NCI-H187 treated with DMSO at 0.1 percent for 48 hours (cell line): ENCODE data around the gene KCNQ2.

ENCODE experiments used
- DNase-seq: peaks from one replicate; lab custom pipeline; 2025; lab: John Stamatoyannopoulos, UW

KCNQ2 gene

DNA sequence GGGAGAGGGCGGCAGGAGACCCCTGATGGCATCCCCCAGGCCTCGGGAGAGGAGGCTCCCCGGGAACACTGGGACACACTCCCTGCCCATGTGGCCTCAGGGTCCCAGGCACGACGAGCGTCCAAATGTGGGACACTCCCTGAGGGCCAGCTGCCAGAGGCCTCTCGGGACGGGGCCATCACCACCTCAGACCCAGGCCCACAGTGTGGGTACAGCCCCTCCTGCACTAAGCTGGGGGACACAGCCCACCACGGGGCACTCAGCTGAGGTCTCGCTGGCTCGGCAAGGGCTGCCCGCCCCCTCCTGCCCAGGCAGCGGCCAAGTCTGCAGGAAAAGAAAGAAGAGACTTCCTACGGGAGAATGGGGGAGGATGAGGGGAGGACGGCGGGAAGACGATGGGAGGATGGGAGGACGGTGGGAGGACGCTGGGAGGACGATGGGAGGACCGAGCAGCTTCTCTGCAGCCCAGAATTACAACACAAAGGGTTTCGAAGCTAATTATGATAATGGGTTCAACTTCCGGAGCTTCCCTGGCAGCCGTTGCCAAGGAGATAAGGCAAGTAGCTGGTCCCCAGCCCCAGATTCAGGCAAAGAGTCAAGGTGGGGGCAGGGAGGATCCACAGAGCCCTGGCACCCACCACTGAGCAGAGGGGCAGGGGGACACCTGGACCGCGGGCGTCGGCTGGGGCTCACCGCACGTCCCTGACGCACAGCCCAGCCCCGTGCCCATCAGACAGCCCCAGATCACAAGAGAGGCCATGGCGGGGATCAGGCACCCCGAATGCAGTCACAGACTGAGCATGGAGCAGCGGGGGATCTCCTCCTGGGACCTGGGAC lies 17.5 kb downstream of the KCNQ2 start:
- no peak for DNase-seq

DNA sequence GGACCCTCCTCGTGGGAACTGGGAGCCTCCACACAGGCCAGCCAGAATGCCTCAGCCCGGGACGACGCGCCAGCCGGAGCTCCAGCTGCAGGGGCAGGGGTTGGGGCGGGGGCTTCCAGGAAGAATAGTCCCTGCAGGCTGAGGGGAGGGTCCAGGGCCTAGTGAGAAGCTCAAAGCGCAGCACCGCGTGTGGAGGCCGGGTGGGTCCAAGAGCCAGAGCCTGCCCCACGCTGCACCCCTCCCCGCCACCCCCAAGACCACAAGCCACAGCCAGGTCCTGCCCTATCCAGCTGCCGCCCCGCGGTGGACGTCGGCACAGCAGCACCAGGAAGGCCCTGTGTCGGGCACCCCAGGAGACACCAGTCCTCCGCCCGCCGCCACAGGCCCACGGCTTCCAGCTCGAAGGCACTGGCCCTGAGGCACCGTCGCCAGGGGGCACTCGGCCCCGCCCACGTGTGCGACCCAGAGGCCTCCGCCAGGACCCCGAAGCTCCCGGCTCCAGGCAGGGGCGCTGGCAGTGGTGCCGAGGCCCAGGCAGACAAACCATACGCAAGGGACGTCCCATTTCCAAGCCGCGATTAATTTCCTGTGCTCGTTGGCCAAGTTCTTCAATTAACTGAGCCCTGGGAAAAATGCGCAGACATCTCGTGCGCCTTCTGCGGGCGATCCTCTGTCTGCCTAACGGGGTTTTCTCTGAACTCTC lies 19.5 kb downstream of the KCNQ2 start:
- no peak for DNase-seq

DNA sequence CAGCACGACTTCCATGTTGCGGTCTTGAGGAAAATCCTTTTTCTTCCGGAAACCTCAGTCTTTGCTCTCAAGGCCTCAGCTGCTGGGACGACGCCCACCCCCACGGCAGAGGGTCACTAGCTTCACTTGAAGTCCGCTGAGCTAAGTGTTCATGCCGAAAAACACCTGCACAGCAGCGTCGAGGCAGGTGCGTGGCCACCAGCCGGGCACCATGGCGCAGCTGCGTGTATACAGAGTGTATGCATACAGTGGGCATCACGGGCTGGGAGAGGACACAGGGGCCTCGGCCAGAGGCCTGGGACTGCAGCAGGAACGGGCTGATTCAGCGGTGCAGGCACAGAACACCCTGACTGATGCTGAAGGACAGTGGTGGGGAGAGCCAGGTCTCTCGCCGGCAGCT lies 20.1 kb downstream of the KCNQ2 start:
- DNase-seq: no peak

DNA sequence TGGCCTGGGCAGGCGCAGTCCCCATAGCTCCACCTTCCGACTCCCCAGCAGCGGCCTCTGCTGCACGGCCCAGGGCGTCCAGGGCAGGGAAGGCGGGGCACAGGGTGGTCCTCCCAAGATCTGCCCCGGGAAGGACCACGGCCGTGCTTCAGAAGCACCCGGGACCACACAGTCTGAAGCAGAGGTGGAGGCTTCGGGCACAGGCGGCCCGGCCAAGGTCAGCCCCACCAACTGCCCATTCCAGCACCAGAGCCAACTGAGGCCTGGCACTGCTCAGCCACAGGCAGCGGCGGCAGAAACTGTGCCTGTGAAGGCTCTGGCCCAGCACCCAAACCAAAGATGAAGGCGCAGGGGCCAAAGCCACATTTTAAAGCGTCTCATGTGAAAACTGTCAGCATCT lies 20.6 kb downstream of the KCNQ2 start:
- no peak for DNase-seq

DNA sequence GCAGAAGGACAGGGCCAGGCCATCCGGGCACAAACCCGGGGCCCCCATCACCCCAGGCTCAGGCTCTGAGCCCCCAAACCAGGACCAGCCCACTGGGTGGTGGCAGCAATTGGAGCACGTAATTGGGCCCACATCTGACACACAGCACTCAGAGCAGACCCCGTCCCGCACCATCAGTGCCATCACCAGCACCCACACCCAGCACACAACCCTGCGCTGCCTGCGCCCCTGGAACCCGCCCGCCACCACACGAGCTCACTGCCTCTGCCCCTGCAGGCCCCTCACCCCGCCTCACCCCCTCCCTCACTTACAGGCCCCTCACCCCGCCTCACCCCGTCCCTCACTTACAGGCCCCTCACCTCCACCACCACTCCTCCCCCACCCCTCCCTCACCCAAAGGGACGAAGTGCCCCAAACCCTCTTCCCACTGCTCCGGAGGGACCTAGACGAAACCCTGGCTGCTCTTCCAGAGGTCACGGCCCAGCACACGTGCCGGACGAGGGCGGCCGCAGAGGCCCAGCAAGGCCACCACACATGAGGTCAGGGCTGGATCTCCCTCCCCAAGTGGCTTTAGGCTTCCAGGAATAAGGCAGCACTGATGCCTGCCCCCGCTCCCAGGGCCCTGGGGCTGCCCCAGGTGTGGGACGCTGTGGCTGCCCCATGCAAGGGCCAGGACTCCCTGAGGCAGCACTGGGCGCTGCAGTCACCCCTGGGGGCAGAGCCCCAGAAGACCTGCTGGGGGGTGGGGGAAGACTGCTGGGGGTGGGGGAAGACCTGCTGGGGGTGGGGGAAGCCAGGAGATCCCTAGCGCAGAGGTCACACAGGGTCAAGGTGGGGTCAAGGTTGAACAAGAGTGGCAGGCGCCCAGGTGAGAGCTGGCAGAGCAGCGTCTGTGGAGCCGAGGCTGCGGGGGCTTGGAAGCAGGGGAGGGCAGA lies 22.4 kb downstream of the KCNQ2 start:
- DNase-seq: no peak

DNA sequence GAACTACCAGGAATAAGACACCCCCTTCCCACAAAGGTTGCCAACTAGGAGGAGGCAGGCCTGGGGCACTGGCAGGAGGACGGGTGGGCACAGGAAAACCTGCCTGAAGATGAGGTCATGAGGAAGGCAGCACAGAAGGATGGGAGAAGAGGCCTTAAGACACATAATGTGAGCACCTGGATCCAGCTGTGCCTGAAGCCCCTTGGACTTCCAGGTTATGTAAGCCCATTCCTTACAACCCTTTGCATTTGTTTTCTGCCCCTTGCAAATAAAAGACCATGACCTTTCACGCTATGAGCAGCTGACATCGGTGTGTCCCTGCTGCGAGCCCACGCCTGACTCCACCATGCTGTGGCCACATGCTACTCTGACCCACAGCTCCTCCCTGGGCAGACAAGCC lies 23.4 kb downstream of the KCNQ2 start:
- DNase-seq: no peak

DNA sequence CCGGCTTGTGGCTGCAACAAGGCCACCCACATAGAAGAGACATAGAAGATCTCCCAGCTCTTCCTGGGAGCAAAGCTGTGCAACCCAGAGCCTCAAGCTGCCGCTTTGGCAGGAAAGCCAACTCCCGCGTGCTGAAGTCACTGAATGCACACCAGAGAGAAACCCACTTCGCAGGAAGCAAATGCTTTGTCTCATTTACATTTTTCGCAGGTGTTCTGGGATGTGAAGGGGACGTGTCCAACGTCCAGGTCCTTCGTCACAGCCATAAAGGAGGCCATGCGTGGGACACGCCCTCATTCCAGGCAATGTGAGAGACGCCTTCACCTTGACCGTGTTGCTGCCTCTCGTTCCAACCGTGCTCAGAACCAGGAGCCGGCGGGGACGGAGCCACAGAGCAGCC lies 24.4 kb downstream of the KCNQ2 start:
- DNase-seq: no peak

DNA sequence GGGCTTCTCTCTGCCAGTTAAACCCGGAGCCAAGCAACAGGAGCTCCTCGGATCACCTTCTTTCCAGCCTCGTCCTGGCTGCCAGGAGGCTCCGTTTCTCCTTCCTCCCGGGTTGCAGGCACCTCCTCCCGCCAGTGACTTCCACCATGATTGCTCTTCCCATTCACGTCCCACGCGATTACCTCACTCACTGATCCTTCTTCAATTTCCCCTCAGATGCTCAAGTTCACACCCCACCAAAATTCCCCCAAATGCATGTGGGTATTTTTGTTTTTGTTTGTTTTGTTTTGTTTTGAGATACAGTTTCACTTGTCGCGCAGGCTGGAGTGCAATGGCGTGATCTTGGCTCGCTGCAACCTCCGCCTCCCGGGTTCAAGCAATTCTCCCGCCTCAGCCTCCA lies 25.1 kb downstream of the KCNQ2 start:
- DNase-seq: no peak

DNA sequence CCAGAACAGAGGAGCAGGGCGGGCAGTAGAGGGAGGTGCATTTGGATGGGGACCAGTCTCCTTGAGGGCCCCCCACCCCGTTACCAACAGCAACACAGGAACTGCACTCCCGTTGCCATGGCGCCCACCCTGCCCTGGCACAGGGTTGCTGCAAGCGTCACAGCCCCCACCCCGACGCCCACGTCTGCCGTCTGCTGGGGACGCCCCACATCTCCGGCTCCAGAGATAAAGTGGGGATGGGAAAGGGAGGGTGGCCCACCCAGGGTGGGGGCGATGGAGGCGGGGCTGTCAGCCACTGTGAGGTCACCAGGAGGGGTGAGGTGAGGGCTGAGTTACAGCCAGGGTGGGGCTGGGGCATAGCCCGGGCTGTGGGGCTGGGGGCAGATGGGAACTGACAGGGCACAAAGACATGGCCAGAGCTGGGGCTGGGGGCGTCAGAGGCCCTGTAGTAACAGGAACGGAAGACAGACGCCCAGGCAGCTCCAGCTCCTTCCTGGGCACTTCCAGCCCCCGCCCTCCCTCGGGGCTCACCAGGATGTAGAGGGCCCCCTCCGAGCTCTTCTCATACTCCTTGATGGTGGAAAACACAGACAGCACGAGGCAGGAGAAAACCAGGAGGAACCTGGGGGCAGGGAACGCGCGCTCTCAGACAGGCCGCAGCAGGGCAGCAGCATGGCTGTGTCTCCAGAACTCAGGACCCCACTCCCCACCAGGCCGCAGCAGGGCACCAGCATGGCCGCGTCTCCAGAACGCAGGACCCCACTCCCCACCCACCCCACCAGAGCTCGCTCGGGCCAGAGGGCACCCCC lies 26.0 kb downstream of the KCNQ2 start:
- DNase-seq: no peak

DNA sequence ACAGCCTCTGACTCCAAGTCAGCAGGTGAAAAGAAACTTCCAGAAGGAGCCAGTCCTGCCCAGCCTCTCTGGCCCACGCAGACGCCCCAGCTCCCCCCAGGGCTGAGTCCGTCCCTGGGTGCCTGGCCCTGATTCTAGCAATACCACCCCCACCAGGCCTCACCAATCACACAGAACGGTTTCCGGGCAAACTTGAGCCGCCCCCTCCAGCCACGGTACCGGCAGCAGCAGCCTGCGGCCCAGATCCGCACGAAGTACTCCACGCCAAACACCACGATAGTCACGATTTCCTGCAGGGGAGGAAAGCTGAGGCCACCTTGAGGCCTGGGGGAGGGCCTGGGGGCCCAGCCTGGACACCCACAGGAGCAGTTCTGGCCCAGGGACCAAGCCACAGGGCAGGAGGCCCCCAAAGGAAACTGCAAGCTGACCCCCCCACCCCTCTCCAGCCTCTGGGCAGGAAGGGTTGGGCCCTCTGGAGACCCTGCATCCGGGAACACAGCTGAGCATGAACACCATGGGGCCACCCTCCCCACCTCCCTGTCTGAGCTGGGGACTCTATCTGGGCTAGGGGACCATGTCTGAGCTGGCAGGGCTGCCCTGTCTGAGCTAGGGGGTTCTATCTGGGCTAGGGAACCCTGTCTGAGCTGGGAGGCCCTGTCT lies 27.2 kb downstream of the KCNQ2 start:
- no peak for DNase-seq

DNA sequence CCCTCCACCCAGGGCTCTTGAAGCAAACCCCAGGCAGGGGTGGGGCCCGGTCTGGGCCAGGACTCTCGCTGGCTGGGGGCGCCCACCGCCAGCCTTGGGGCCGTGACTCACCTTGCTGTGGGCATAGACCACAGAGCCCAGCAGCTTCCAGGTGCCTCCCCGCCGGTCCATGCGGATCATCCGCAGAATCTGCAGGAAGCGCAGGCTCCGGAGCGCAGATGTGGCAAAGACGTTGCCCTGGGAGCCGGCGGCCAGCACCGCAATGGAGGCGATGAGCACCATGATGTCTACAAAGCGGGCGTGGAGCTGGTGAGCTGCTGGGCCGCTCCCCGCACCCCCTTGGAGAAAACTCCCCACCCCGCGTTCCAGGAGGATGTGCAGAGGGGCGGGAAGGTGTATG lies 27.9 kb downstream of the KCNQ2 start:
- no peak for DNase-seq

DNA sequence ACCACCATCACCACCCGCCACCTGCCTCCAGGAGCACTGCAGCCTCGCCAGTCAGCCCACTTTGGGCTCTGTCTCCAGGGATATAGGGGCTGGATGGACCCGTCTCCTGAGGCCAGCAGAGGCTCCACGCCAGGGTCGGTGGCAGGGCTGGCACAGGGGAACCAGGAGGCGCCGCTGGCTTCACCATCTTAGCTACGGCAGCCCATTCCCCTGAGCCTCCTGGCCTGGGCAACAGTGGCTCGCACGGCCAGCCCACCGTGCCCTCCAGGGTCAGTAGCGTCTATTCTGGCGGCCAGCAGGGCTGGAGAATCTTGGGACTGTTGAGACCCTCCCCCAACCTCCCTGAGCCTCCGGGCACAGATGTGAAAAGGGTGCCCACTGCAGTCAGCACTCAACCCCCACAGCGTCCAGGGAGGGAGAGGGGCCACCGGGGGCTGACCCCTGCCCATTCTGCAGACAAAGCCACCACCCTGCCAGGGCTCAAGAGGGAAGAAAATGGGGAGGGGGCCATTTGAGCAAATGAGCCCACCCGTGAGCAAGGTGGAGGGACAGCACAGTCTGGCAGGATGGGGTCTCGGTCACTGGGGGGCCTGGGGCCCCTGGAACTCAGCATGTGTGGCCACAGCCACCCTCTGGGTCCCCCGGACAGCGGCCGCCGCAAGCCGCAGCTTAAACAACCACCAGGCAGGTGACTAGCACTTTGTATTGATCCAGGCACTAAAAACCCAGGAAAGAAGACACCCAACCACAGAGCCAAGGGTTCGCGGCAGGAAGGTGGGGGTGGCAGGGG lies 28.7 kb downstream of the KCNQ2 start:
- DNase-seq: no peak

DNA sequence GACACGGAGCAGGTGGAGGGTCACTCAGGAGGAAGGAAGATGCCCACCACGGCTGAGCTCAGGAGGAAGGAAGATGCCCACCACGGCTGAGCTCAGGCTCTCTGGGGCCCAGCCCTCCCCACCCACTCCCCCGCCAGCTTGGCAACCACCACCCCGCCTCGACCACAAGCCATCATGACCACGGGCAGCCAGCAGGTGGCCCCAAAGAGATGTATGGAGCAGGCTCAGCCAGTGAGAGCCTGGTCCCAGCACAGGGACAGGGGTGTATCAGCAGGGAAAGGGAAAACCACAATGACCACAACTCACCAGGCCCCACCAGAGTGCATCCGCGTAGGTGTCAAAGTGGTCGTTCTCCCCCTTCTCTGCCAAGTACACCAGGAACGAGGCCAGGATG lies 30.4 kb downstream of the KCNQ2 start:
- no peak for DNase-seq

DNA sequence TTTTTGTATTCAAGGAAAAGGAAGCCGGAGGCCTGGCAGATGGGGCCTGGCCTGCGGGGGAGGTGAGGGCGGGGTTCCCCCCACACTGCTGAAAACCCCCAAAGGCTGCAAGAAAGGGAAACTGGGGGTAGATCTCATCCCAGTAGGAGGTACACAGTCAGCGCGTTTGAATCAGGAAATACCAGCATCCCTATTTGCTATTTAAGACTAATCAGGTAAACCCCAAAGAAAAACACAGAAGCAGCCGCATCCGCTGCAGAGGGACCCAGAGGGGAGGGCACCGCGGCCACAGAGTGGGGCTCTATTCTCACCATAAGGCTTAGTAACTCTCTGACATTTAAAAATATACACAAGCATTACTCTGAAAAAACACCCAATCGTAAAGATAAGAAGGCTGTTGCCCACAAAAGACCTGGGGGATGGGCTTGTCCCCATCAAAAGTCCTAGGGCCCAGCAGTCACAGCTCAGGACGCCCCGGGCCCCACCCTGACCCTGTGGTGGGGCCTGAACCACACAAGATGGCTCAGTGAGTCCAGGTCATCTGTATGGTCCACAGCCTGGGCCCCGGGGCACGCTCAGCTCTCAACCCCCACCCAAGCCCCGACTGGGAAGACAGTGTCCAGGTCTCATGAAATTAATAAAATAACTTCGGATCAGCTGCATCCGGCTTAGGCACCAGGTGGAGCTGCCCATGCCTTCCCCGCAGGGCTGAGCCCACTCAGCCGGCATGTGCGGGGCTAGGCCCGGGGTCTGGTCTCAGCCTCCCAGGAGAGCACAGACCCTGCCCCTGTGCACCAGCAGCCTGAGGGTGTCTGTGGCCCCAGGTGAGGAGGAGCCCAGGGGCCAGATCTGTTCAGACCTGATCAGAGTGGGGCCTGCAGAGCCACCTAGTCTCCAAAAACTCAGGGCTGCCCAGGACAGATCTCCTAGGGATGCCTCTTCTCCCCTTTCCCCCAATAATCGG lies 31.0 kb downstream of the KCNQ2 start:
- no peak for DNase-seq

DNA sequence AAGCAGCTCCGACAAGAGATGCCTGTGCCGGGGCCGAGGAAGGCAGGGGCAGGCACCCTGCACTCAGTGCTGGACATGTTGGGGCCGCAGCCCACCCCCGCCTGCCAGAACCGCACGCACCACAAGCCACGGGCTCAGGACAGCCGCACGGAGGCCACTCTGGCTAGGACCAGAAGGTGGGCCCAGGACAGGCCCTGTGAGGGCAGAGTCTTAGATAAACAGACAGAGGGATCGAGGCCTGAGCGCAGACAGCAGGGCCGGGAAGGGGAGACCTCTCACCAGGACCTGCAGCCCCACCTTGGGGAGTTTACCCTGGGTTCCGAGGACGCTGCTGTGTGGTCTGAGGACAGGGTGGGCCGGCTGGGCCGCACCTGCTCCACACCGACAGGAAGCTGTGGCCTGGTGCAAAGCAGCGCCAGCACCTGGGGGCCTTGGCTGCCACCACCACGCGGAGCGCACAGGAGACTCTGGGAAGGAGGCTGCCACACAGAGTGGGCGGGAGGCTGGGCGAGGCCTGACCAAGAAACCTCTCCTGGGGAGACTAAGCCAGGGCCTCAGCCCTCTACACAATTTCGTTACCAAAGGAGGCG lies 32.0 kb downstream of the KCNQ2 start:
- no peak for DNase-seq

DNA sequence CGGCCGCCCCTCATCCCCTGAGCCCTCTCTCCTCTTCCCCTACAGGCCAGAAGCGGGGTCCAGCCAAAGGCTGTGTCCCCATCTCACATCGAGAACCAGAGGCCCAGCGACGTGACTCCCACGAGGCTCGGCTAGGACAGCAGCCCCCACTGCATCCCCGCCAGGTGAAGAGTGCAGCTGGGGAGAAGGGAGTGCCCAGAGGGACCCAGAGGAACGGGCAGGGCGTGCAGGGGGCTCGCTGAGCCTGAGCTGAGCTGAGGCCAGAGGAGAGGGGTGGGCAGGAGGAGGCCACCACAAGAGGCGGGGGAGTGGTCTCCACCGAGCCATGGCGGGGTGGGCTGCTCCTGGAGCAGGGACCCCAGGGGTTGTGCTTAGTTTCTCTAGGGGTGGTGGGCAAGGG lies 32.6 kb downstream of the KCNQ2 start:
- DNase-seq: no peak

DNA sequence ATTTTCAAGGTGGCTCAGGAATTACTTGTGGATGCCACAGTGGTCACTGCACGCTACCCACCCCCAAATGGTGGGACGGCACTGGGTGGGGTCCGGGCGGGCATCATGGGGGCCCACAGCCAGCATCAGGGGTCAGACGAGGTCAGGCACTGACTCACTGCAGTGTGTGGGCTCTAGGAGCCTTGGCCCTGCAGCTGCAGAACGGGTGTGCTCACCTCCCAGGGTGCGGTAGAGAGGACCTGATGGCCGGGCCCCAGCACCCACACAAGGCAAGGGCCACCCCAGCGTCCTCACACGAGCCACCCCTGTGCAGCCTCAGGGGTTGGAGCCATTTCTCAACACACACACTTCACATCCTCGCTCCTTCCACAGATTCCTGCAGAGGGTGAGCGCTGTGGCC lies 34.3 kb downstream of the KCNQ2 start:
- DNase-seq: no peak

DNA sequence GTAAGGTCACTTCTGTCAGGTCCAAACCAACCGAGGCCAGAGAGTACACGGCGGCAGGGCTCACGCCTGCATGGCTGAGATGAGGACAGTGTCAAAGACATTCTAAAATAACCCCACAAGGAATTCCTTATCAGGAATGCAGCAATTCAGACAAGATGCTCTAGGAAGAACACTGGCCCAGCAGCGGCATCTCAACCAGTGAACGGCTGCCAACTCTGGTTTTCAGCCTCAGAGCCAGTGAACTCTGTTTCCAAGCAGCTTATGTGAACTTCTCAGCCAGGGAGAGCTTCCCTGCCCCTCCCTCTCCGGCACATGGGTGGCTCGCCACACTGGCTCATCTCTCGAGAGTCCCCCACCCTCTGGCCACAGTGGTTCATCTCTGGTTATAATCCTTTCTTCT lies 36.9 kb downstream of the KCNQ2 start:
- no peak for DNase-seq
